ENCODE results near the gene GBX2.

The GBX2 gene

DNA sequence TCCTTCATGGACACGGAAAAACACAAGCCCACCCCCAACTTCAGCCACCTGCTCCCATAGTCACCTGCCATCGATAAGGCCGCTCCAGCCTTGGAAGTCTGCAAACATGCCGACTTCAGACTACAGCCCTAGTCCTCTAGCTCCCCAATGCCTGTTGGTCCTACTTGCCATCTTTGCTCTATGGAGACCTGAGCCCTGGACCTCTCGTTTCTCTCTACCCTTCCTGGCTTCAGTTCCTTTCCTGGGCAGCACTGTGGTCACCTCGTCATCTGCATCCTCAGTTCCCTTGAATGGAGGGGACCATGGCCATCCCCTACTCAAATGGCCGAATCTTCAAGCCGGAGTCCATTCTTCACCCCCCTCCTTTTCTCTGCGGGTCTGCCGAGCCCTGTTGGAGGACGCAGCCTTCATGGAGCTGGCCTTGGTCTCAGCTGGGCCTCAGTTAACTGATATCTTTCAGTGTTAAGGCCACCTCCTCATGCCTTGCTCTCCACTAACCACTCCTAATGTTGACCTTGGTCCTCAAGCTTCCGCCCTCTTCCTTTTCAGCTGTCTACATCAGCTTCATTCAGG, 47.7 kb upstream of the GBX2 start:
- no peak overlapping the region for H3K27ac ChIP-seq (ENCODE audit: low read length)
- H4K20me1 ChIP-seq (ENCODE audit: insufficient read depth, low read length), result no peaks in the 10 kb centered on the region
- H3K36me3 ChIP-seq (ENCODE audit: insufficient read depth, low read length), result no peaks in the 10 kb centered on the region
- TF ChIP-seq EZH2 (IDR thresholded peaks at IDR 0.05; ENCODE audit: borderline replicate concordance, low read depth, low read length, severe bottlenecking), result no peak
- TF ChIP-seq, protein P1, sequence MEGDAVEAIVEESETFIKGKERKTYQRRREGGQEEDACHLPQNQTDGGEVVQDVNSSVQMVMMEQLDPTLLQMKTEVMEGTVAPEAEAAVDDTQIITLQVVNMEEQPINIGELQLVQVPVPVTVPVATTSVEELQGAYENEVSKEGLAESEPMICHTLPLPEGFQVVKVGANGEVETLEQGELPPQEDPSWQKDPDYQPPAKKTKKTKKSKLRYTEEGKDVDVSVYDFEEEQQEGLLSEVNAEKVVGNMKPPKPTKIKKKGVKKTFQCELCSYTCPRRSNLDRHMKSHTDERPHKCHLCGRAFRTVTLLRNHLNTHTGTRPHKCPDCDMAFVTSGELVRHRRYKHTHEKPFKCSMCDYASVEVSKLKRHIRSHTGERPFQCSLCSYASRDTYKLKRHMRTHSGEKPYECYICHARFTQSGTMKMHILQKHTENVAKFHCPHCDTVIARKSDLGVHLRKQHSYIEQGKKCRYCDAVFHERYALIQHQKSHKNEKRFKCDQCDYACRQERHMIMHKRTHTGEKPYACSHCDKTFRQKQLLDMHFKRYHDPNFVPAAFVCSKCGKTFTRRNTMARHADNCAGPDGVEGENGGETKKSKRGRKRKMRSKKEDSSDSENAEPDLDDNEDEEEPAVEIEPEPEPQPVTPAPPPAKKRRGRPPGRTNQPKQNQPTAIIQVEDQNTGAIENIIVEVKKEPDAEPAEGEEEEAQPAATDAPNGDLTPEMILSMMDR (IDR thresholded peaks at IDR 0.05; ENCODE audit: borderline replicate concordance, extremely low read depth, low read length, poor library complexity, severe bottlenecking), result no peak
- H3K4me1 ChIP-seq (ENCODE audit: insufficient read depth, low read length), result no peaks in the 10 kb centered on the region
- DNase-seq, result no peak
- H3K79me2 ChIP-seq (ENCODE audit: insufficient read depth, low read length), result no peaks in the 10 kb centered on the region
- H3K9ac ChIP-seq (ENCODE audit: low read depth, low read length), result no peak overlapping the region
- no peak overlapping the region for H3K4me3 ChIP-seq (ENCODE audit: low read depth in 1 of 2, low read length in 2 of 2)
- H3K4me2 ChIP-seq (ENCODE audit: insufficient read depth, low read length), result no peak overlapping the region
- no peak for ATAC-seq (ENCODE audit: insufficient read depth, low read depth)
- no peak overlapping the region for H2AFZ ChIP-seq (ENCODE audit: low read depth, low read length)
- H3K27me3 ChIP-seq (ENCODE audit: insufficient read depth, low read length, poor library complexity), result no peaks in the 10 kb centered on the region
- H3K9me3 ChIP-seq (ENCODE audit: insufficient read depth, low read length, severe bottlenecking), result no peaks in the 10 kb centered on the region

DNA sequence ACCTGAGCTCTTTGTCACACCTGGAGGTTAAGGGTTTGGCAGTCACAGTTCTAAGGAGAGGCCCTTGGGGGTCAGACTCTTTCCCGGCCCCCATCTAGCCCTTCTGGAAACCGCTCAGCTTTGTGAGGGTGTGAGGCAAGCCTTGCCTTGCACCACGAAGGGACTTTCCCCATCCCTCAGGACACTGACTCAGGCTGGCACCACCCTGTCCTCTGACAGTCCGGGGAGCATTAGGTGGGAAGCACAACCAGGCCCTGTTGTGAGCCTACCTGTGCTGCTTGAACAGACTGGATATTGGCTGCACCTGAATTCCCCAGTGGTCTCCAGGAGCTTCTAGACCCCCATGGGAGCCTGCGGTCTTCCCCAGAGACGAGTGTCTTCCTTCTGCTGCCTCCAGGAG, 47.0 kb upstream of the GBX2 start:
- Histone ChIP-seq H3K27me3 (ENCODE audit: insufficient read depth, low read length, poor library complexity) (peaks cover 5% of the 10 kb centered on the region), H3K79me2 (ENCODE audit: insufficient read depth, low read length) (no peaks in the 10 kb centered on the region), H3K4me2 (ENCODE audit: insufficient read depth, low read length) (no peak overlapping the region), H3K27ac (ENCODE audit: low read length) (no peak overlapping the region), H3K4me3 (ENCODE audit: low read depth in 1 of 2, low read length in 2 of 2) (no peak overlapping the region), H3K9ac (ENCODE audit: low read depth, low read length) (no peak overlapping the region), H3K9me3 (ENCODE audit: insufficient read depth, low read length, severe bottlenecking) (no peaks in the 10 kb centered on the region), H3K36me3 (ENCODE audit: insufficient read depth, low read length) (no peaks in the 10 kb centered on the region), H2AFZ (ENCODE audit: low read depth, low read length) (no peak overlapping the region), H3K4me1 (ENCODE audit: insufficient read depth, low read length) (no peaks in the 10 kb centered on the region), H4K20me1 (ENCODE audit: insufficient read depth, low read length) (no peaks in the 10 kb centered on the region)
- ATAC-seq (ENCODE audit: insufficient read depth, low read depth) (no peak), DNase-seq (no peak)
- TF ChIP-seq EZH2 (IDR thresholded peaks at IDR 0.05; ENCODE audit: borderline replicate concordance, low read depth, low read length, severe bottlenecking), result no peak
- TF ChIP-seq, protein P1 (IDR thresholded peaks at IDR 0.05; ENCODE audit: borderline replicate concordance, extremely low read depth, low read length, poor library complexity, severe bottlenecking), result no peak

DNA sequence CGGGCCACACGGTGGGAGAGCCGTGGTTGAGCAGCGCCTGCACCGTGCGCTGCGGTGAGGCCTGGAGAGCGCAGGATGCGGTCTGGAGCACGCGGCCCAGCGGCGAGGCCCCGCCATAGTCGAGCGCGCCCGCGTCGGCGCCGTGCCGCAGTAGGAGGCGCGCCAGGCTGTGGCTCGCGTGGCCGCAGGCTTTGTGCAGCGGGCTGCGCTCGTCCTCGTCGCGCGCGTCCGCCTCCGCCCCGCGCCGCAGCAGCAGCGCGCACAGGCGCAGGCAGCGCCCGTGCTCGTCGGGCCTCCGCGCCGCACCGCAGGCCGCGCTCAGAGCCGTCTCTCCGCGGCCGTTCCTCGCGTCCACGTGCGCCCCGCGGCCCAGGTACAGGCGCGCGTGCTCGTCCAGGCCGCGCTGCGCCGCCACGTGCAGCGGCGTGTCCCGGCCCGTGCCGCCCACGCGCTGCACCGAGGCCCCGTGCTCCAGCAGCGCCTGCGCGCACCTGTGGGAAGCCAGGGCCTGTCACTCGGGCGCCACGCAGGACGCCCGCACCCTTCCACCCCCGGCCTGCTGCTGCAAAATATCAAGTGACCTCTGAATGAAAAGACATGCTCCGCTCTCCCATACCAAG, 46.3 kb upstream of the GBX2 start:
- Histone ChIP-seq H3K27ac (ENCODE audit: low read length) (no peak overlapping the region), H3K4me1 (ENCODE audit: insufficient read depth, low read length) (no peaks in the 10 kb centered on the region), H3K9me3 (ENCODE audit: insufficient read depth, low read length, severe bottlenecking) (no peaks in the 10 kb centered on the region), H4K20me1 (ENCODE audit: insufficient read depth, low read length) (no peaks in the 10 kb centered on the region), H3K9ac (ENCODE audit: low read depth, low read length) (no peak overlapping the region), H3K79me2 (ENCODE audit: insufficient read depth, low read length) (no peaks in the 10 kb centered on the region), H3K27me3 (ENCODE audit: insufficient read depth, low read length, poor library complexity) (peaks cover 5% of the 10 kb centered on the region), H2AFZ (ENCODE audit: low read depth, low read length) (no peak overlapping the region), H3K4me2 (ENCODE audit: insufficient read depth, low read length) (no peak overlapping the region), H3K4me3 (ENCODE audit: low read depth in 1 of 2, low read length in 2 of 2) (no peak overlapping the region), H3K36me3 (ENCODE audit: insufficient read depth, low read length) (no peaks in the 10 kb centered on the region)
- ATAC-seq (ENCODE audit: insufficient read depth, low read depth), result no peak
- no peak for DNase-seq
- TF ChIP-seq EZH2 (IDR thresholded peaks at IDR 0.05; ENCODE audit: borderline replicate concordance, low read depth, low read length, severe bottlenecking), result no peak
- TF ChIP-seq, protein P1 (IDR thresholded peaks at IDR 0.05; ENCODE audit: borderline replicate concordance, extremely low read depth, low read length, poor library complexity, severe bottlenecking), result no peak

Data from DND-41 (cell line).